ENCODE data around the gene DCHS2.

The DCHS2 gene

GRCh38 chr4:154184238-154184637, 307.4 kb downstream of the DCHS2 start:
- no peak for DNase-seq

GRCh38 chr4:154183264-154183663, 308.3 kb downstream of the DCHS2 start:
- no peak for DNase-seq

All from kidney glomerular epithelial cell (primary cell).